ENCODE measurements around the gene CKMT2.

The CKMT2 gene

GRCh38 chr5:81225463-81225862 is 7.7 kb upstream of the CKMT2 start:
- H3K4me1 ChIP-seq (ENCODE audit: control insufficient read depth, insufficient read depth, low read length) = no peaks in the 10 kb centered on the region
- no peak overlapping the region for H3K9ac ChIP-seq (ENCODE audit: low read length)
- no peaks in the 10 kb centered on the region for H3K27me3 ChIP-seq (ENCODE audit: control insufficient read depth, insufficient read depth, low read length)
- no peak overlapping the region for H3K27ac ChIP-seq (ENCODE audit: low read depth, low read length)
- H3K4me3 ChIP-seq (ENCODE audit: low read length) = no peak overlapping the region
- no peaks in the 10 kb centered on the region for H3K36me3 ChIP-seq (ENCODE audit: control insufficient read depth, insufficient read depth, low read length)

- Histone ChIP-seq H3K4me1 (ENCODE audit: control insufficient read depth, insufficient read depth, low read length) (no peaks in the 10 kb centered on the region), H3K9ac (ENCODE audit: low read length) (no peak overlapping the region), H3K27ac (ENCODE audit: low read depth, low read length) (no peak overlapping the region), H3K27me3 (ENCODE audit: control insufficient read depth, insufficient read depth, low read length) (no peaks in the 10 kb centered on the region), H3K36me3 (ENCODE audit: control insufficient read depth, insufficient read depth, low read length) (no peaks in the 10 kb centered on the region), H3K4me3 (ENCODE audit: low read length) (no peak overlapping the region)
Observed at GRCh38 chr5:81226286-81226685, 6.8 kb upstream of the CKMT2 start.

DNA sequence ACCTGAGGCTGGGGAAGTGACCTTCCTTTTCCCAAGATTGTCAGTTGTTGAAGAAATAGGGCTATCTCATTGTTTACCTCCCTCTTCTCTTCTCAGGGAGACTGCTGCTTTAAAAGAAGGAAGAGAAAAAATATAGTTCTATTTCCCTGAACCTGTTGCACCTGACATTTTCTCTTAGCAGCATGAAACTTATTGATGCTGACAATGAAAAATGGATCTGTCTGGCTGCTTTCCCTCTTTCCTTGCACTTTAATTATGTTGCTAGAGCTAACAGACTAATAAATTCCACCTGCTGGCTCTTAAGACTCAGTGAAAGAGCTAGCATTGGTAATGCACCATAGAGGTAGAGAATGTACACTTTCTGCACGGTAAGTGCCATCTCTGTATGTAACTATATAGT is 6.2 kb upstream of the CKMT2 start:
- Histone ChIP-seq H3K27ac (ENCODE audit: low read depth, low read length) (no peak overlapping the region), H3K4me3 (ENCODE audit: low read length) (no peak overlapping the region), H3K36me3 (ENCODE audit: control insufficient read depth, insufficient read depth, low read length) (no peaks in the 10 kb centered on the region), H3K27me3 (ENCODE audit: control insufficient read depth, insufficient read depth, low read length) (no peaks in the 10 kb centered on the region), H3K9ac (ENCODE audit: low read length) (no peak overlapping the region), H3K4me1 (ENCODE audit: control insufficient read depth, insufficient read depth, low read length) (no peaks in the 10 kb centered on the region)

- no peaks in the 10 kb centered on the region for H3K27me3 ChIP-seq (ENCODE audit: control insufficient read depth, insufficient read depth, low read length)
- H3K36me3 ChIP-seq (ENCODE audit: control insufficient read depth, insufficient read depth, low read length) = no peaks in the 10 kb centered on the region
- no peak overlapping the region for H3K4me3 ChIP-seq (ENCODE audit: low read length)
- H3K27ac ChIP-seq (ENCODE audit: low read depth, low read length) = no peak overlapping the region
- H3K4me1 ChIP-seq (ENCODE audit: control insufficient read depth, insufficient read depth, low read length) = peaks cover 7% of the 10 kb centered on the region
- no peak overlapping the region for H3K9ac ChIP-seq (ENCODE audit: low read length)
Observed at GRCh38 chr5:81228084-81228483, 5.0 kb upstream of the CKMT2 start.

GRCh38 chr5:81230416-81230815 is 2.7 kb upstream of the CKMT2 start:
- no peaks in the 10 kb centered on the region for H3K27me3 ChIP-seq (ENCODE audit: control insufficient read depth, insufficient read depth, low read length)
- no peak overlapping the region for H3K27ac ChIP-seq (ENCODE audit: low read depth, low read length)
- H3K36me3 ChIP-seq (ENCODE audit: control insufficient read depth, insufficient read depth, low read length) = no peaks in the 10 kb centered on the region
- H3K9ac ChIP-seq (ENCODE audit: low read length) = no peak overlapping the region
- H3K4me3 ChIP-seq (ENCODE audit: low read length) = no peak overlapping the region
- peaks cover 7% of the 10 kb centered on the region for H3K4me1 ChIP-seq (ENCODE audit: control insufficient read depth, insufficient read depth, low read length)

- Histone ChIP-seq H3K27me3 (ENCODE audit: control insufficient read depth, insufficient read depth, low read length) (no peaks in the 10 kb centered on the region), H3K27ac (ENCODE audit: low read depth, low read length) (peak overlapping the region; percentile 80), H3K9ac (ENCODE audit: low read length) (no peak overlapping the region), H3K4me3 (ENCODE audit: low read length) (peak overlapping the region; percentile 61), H3K36me3 (ENCODE audit: control insufficient read depth, insufficient read depth, low read length) (no peaks in the 10 kb centered on the region), H3K4me1 (ENCODE audit: control insufficient read depth, insufficient read depth, low read length) (peaks cover 7% of the 10 kb centered on the region)
Observed at GRCh38 chr5:81232464-81233079, 550 bp upstream of the CKMT2 start.

- Histone ChIP-seq H3K4me3 (ENCODE audit: low read length) (no peak overlapping the region), H3K9ac (ENCODE audit: low read length) (no peak overlapping the region), H3K27ac (ENCODE audit: low read depth, low read length) (no peak overlapping the region), H3K36me3 (ENCODE audit: control insufficient read depth, insufficient read depth, low read length) (no peaks in the 10 kb centered on the region), H3K4me1 (ENCODE audit: control insufficient read depth, insufficient read depth, low read length) (peaks cover 7% of the 10 kb centered on the region), H3K27me3 (ENCODE audit: control insufficient read depth, insufficient read depth, low read length) (no peaks in the 10 kb centered on the region)
Observed at GRCh38 chr5:81234299-81234698, 1.2 kb downstream of the CKMT2 start.

- H3K9ac ChIP-seq (ENCODE audit: low read length) = no peak overlapping the region
Observed at GRCh38 chr5:81234801-81235200, 1.7 kb downstream of the CKMT2 start.

GRCh38 chr5:81235287-81236072 is 2.4 kb downstream of the CKMT2 start:
- peaks cover 7% of the 10 kb centered on the region for H3K4me1 ChIP-seq (ENCODE audit: control insufficient read depth, insufficient read depth, low read length)
- no peaks in the 10 kb centered on the region for H3K36me3 ChIP-seq (ENCODE audit: control insufficient read depth, insufficient read depth, low read length)
- no peaks in the 10 kb centered on the region for H3K27me3 ChIP-seq (ENCODE audit: control insufficient read depth, insufficient read depth, low read length)
- no peak overlapping the region for H3K27ac ChIP-seq (ENCODE audit: low read depth, low read length)
- H3K9ac ChIP-seq (ENCODE audit: low read length) = no peak overlapping the region
- H3K4me3 ChIP-seq (ENCODE audit: low read length) = no peak overlapping the region

More at GRCh38 chr5:81234801-81235200, 1.7 kb downstream of the CKMT2 start:
- no peak overlapping the region for H3K4me3 ChIP-seq (ENCODE audit: low read length)
- peaks cover 7% of the 10 kb centered on the region for H3K4me1 ChIP-seq (ENCODE audit: control insufficient read depth, insufficient read depth, low read length)
- H3K36me3 ChIP-seq (ENCODE audit: control insufficient read depth, insufficient read depth, low read length) = no peaks in the 10 kb centered on the region
- H3K27me3 ChIP-seq (ENCODE audit: control insufficient read depth, insufficient read depth, low read length) = no peaks in the 10 kb centered on the region
- H3K27ac ChIP-seq (ENCODE audit: low read depth, low read length) = no peak overlapping the region

GRCh38 chr5:81238460-81238859 is 5.3 kb downstream of the CKMT2 start:
- no peak overlapping the region for H3K9ac ChIP-seq (ENCODE audit: low read length)
- H3K27ac ChIP-seq (ENCODE audit: low read depth, low read length) = no peak overlapping the region
- no peak overlapping the region for H3K4me3 ChIP-seq (ENCODE audit: low read length)
- no peaks in the 10 kb centered on the region for H3K27me3 ChIP-seq (ENCODE audit: control insufficient read depth, insufficient read depth, low read length)
- no peaks in the 10 kb centered on the region for H3K36me3 ChIP-seq (ENCODE audit: control insufficient read depth, insufficient read depth, low read length)
- no peaks in the 10 kb centered on the region for H3K4me1 ChIP-seq (ENCODE audit: control insufficient read depth, insufficient read depth, low read length)

DNA sequence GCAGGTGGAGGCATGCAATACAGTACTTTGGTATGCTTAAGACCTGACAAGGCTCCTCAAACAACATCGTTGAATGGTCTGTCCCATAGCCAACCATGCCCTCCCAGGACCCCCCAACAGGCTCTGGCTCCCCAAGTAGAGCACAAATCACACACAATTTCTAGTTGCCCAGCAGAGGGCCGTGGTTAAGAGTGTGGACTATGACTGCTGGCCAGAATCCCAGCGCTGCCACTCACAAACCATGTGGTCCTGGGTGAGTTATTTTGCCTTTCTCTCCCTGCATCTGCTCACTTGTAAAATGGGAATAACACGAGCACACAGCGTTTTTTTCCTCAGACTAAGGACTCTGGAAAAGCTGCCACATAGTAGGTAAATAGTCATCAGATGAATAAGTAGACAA is 6.5 kb downstream of the CKMT2 start:
- Histone ChIP-seq H3K27ac (ENCODE audit: low read depth, low read length) (no peak overlapping the region), H3K9ac (ENCODE audit: low read length) (no peak overlapping the region), H3K4me3 (ENCODE audit: low read length) (no peak overlapping the region), H3K4me1 (ENCODE audit: control insufficient read depth, insufficient read depth, low read length) (no peaks in the 10 kb centered on the region), H3K36me3 (ENCODE audit: control insufficient read depth, insufficient read depth, low read length) (no peaks in the 10 kb centered on the region), H3K27me3 (ENCODE audit: control insufficient read depth, insufficient read depth, low read length) (no peaks in the 10 kb centered on the region)

- H3K4me1 ChIP-seq (ENCODE audit: control insufficient read depth, insufficient read depth, low read length) = no peaks in the 10 kb centered on the region
- H3K27ac ChIP-seq (ENCODE audit: low read depth, low read length) = no peak overlapping the region
Observed at GRCh38 chr5:81241001-81241400, 7.9 kb downstream of the CKMT2 start.

More at GRCh38 chr5:81241001-81241400, 7.9 kb downstream of the CKMT2 start:
- no peaks in the 10 kb centered on the region for H3K27me3 ChIP-seq (ENCODE audit: control insufficient read depth, insufficient read depth, low read length)
- H3K9ac ChIP-seq (ENCODE audit: low read length) = no peak overlapping the region
- H3K36me3 ChIP-seq (ENCODE audit: control insufficient read depth, insufficient read depth, low read length) = no peaks in the 10 kb centered on the region
- no peak overlapping the region for H3K4me3 ChIP-seq (ENCODE audit: low read length)

All from rectal smooth muscle tissue (tissue), 1 donor.